ENCODE results near the gene CCNG2.

The CCNG2 gene

DNA sequence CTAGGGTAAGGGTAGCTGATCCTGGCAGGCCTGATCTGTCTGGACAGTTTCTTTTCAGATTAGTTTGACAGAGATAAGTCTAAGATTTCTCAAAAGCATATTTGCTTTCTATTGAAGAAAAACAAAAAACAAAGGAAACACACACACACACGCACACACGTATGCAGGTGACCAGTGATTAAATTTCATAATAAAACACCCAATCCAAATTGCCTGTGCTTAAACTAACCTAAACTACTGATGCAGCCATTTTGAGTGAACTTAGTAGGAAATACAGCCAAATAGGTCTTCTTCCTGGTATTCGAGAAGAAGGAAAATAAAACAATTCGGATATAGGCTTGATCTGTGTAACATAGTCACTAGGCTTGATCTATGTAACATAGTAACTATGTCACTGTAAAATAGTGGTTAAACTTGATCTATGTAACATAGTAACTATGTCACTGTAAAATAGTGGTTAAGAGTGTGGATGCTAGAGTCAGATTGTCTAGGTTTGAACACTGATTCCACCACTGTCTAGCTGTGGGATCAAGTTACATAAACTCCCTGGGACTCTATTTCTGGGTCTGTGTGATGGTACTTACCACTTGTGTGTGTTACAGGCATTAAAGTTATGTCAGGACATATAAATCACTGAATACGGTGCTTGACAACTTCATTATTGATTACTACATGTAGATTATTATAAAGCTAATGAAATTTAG is 9.8 kb upstream of the CCNG2 start:
- no peak for DNase-seq

DNA sequence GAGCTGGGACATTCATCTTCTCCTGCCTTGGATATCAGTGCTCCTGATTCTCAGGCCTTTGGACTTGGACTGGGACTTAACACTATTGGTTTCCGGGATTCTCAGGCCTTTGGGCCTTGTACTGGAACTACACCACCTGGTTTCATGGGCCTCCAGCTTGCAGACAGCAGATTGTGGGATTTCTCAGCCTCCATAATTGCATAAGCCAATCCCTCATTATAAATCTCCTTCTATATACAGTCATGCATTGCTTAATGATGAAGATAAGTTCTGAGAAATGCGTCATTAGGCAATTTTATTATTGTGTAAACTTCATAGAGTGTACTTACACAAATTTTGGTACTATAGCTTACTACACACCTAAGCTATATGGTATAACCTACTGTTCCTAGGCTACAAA is 8.9 kb upstream of the CCNG2 start:
- no peak for DNase-seq

- DNase-seq, result no peak
Observed at GRCh38 chr4:77149789-77150188, 7.2 kb upstream of the CCNG2 start.

- no peak for DNase-seq
Observed at GRCh38 chr4:77151241-77151640, 5.8 kb upstream of the CCNG2 start.

DNA sequence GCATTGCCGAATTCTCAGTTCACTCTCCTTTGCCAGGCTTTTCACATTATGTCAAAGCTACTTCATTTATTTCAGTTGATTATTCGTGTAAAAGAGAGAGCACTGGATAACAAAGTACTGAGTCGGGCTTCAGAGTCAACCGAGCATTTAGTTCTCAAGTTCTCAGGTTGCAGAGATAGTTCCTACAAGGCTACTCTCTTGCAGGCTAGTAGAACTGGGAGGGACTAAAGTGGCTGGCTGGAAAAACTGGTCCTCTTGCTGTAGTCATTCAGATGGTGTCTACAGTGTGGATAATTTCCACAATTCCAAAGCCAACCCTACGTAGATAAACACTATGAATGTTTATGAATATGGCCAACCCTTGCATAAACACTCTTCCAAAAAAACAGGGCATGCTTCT is 4.6 kb upstream of the CCNG2 start:
- no peak for DNase-seq

DNA sequence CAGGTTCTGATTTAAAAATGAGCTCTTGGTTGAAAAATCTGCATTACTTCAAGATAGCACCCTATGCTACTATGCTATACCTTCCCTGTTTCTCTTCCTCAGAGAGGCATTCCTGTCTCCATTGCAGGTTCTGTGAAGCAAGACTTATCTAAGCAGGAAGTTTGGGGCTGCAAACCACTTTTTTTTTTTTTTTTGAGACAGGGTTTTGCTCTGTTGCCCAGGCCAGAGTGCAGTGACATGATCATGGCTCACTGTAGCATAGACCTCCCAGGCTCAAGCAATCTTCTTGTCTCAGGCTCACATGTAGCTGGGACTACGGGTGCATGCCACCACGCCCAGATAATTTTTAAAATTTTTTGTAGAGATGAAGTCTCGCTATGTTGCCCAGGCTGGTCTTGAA is 4.0 kb upstream of the CCNG2 start:
- DNase-seq, result no peak

GRCh38 chr4:77154065-77154464 is 2.9 kb upstream of the CCNG2 start:
- no peak for DNase-seq

DNA sequence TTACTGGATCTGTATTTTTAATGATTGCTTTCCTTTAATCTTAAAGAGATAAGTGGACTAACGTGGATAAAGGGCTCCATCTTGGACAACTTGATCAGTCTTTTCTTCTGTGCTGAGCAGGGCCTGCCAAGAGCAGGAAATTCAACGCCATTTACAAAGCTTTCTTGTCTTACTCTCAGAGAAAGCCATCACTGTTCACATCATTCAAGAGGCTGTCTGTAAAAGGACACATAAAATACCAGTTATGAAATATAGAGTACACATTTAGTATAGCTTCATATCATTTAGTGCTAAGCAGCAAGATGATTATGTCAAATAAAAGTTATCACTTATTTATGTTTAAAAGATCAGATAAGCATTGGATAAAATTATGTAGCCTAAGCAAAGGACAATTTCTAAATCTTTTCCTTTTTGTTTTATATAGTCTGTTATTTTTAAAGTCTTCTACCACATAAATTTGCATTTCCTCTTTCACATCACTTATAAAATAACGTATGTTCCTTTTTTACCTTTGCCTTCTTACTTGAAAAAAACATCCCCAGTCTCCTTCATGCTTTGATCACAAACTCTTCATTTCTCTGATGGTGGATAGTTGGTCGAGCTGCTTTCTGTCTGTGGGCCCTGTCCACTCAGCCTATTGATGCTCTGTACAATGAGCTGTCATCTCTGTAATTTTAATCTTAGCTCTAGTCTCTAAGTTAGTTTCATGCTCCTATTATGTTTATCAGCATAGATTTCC is 2.1 kb upstream of the CCNG2 start:
- no peak for DNase-seq

- DNase-seq, result no peak
Observed at GRCh38 chr4:77155631-77156452, 1.2 kb upstream of the CCNG2 start.

DNA sequence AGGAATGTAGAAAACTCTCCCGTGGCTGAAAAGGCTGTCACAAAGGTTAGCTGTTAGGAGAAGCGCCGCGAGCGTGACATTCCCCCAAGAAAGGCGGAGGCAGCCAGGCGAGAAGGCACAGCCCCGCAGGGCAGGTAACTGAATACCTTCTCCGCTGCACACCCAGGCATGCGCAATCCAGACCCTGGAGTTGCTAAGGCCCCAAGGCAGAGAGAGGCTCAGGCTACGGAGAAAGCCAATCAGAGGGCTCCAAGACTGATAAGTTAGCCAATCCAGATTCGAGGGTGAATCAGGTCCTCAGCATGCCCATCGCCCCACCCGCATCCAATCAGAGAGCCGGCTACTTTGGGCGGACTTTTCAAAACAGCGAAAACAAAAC is 485 bp upstream of the CCNG2 start:
- DNase-seq, result peak; percentile 97

GRCh38 chr4:77157859-77158486 is 966 bp downstream of the CCNG2 start:
- peak; percentile 46 for DNase-seq

DNA sequence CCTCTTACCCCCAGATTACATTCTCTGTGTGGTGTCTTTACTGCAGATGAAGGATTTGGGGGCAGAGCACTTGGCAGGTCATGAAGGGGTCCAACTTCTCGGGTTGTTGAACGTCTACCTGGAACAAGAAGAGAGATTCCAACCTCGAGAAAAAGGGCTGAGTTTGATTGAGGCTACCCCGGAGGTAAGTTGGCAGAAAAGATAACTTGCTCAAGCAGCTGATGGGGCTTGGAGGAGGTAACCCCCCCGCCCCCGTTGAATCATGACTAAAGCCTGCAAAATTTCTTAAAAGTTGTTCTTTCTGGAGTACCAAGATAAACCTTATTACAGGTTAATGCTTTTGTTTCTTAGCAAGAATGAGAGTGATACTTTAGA is 1.5 kb downstream of the CCNG2 start:
- DNase-seq, result no peak

- no peak for DNase-seq
Observed at GRCh38 chr4:77159806-77160205, 2.8 kb downstream of the CCNG2 start.

GRCh38 chr4:77163641-77164040 is 6.6 kb downstream of the CCNG2 start:
- DNase-seq, result no peak

DNA sequence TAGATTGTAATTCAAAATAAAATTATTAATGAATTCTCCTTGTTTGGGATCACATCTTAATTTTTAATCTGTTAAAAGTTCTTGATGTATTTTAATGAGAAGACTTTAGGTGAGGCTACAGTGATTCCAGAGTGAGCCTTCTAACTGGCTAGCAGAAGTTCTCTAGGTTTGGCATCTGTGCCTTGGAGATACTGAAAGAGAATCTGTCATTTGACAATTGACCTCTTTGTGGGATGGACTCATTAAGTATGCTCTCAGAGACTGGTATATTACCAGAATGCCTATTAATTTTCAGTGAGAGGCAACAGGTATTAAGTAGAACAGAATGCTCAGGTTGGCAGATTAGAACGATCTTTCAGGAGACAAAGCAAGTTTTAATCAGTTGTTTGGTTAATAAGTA is 10.2 kb downstream of the CCNG2 start:
- DNase-seq, result no peak

- no peak for DNase-seq
Observed at GRCh38 chr4:77167866-77168265, 10.9 kb downstream of the CCNG2 start.

DNA sequence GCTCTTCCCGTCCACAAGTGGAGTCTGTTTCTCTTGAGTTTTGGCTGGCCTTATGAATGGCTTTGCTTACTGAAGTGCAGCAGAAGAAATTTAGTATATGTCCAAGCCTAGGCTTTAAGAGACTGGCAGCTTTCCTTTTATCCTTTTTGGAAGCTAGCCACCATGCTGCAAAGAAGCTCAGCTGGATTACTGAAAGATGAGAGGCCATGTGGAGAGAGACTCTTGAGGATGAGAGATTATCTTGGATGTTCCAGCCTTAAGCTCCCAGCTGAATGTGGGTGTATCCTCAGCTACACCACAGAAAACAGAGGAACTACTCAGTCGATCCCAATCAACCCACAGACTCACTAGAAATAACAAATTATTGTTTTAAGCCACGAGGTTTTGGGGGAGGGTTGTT is 12.5 kb downstream of the CCNG2 start:
- no peak for DNase-seq

DNA sequence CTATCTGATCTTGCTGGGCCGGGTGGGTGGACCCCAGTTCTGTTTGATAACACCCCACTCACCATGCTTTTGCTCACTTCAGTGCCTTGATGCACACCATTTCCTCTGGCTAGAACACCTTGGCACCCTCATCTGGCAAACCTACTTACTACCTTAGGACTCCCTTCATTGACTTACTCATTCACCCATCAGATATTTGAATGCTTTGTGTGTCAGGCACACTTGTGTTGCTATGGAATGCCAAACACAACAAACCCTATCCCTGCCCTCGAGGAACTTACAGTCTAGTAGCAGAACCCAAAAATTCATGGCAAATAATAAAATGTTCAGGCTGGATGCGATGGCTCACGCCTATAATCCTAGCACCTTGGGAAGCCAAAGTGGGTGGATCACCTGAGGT is 13.9 kb downstream of the CCNG2 start:
- DNase-seq, result no peak

DNA sequence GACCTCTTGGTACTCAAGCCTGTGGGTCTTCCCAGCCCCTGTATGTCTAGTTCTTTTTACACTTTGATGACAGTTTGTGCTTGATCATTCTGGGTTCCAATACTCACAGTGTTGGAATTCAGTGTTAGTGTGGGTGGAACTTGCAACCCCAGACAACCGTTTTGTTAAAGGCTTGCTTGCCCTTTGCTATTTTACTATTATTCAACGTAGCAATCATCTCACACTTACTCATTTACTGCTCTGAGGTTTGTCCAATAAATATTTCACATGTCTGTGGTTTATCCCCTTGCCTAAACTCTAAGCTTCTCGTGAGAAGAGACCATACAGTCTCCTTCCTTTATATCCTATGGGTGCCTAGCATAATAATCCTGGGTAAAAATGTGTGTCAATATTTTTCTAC is 15.3 kb downstream of the CCNG2 start:
- DNase-seq, result no peak

DNA sequence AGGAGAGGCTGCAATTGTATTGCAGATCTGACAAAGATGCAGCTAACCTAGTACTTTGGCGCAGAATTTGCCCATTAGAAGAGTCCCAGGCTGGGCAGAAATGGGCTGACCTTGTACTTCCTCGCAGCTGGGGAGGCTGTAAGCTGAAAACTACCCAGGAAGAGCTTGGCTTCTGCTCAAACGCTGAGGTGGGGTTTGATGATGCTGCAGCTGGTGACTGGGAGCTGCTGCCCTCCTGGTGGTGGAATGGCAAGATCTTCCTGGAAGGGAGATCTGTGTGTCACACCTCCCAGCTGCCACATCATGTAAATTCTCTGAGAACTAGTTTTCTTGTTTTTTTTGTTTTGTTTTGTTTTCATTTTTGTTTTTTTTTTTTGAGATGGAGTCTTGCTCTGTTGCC is 17.4 kb downstream of the CCNG2 start:
- DNase-seq, result no peak

DNA sequence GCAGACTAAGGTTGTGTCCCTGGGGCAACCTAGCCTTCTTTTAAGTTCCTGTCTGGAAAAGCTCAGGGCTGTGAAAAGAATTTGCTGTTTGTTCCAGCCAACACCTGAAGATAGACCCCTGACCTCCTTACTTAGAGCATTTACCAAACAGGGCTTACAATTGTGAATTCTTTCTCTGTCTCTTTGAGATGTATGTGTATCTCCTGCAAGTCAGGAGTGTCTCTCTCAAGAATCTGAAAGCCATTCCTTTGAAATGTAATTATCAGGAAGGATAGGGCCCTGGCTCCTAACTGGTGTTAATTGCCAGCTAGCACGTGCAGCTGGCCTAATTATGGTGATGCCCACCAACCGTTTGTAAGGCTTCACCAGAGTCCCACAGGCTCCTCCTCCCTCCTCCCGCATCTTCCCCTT is 18.2 kb downstream of the CCNG2 start:
- no peak for DNase-seq

DNA sequence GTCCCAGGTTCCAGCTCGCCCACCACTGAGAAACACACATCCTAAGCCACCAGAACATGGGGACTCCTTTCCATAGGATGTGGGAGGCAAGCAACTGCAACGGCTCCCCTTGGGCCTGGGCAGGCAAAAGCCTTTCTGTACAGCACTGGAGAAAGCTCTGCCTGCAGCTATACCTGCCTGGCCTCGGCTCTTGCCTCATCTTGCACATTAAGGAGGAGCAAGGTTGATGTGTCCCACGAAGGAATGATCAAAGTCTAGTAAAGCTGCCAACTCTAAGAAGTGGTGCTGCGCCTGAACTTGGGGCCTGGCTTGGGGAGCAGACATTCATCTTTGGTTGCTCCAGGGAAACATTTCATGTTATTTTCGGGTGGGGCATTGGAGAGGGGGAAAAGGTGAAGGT is 19.6 kb downstream of the CCNG2 start:
- no peak for DNase-seq

DNA sequence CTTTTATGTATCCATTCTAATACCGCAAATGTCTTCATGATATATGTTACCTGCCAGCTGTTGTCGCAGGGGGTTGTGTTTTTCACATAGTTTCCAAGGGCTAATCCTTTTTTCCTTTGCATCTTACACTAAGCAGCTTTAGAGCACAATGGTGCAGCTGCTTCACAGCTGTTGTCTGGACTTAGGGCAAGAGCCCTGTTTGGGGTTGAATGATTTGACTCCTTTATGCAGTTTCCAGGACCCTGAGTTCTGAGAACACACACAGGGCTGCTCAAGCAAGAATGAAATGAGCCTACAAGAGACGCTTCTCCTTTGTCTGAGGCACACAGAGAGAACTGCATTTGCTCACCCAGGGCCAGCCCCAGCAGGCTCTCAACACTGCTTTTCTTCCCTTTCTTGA is 20.2 kb downstream of the CCNG2 start:
- no peak for DNase-seq

- DNase-seq, result no peak
Observed at GRCh38 chr4:77178560-77178959, 21.6 kb downstream of the CCNG2 start.
